ENCODE measurements around the gene ZSCAN31. TPM values are rescaled to one million over a fixed set of nuclear protein-coding genes. Genes with fewer than 3 reads are reported as not detected.
A peak's percentile ranks its signal among the peaks of the same experiment; 100 is the strongest.

The ZSCAN31 gene
- total and polyA plus RNA-seq, 9 of the 15 experiments (the other 6 are each of a cell fraction or from before 2014, with no cell fraction given), result 3.9 to 12.1 (median 7.0) TPM

GRCh38 chr6:28383235-28384142 lies 47.5 kb upstream of the ZSCAN31 start (continued):
- TF ChIP-seq YBX1 (IDR thresholded peaks at IDR 0.05) (no peak), SREBF1 (IDR thresholded peaks at IDR 0.05; ENCODE audit: borderline replicate concordance, low read depth, low read length) (no peak), STAT6 (CRISPR knock-in tag; IDR thresholded peaks at IDR 0.05) (peak; percentile 38; the same call in 1 of the 2 replicates), SRSF9 (IDR thresholded peaks at IDR 0.05; ENCODE audit: borderline replicate concordance, low read depth, low read length) (no peak), SIX5 (IDR thresholded peaks at IDR 0.05; ENCODE audit: borderline replicate concordance in 1 of 2, insufficient read depth in 1 of 2, low read depth in 1 of 2, low read length in 2 of 2) (no peak), CEBPB (tag; IDR thresholded peaks at IDR 0.05) (no peak), HLTF (IDR thresholded peaks at IDR 0.05) (no peak), ZNF778 (CRISPR knock-in tag; IDR thresholded peaks at IDR 0.05) (no peak), TCF7 (IDR thresholded peaks at IDR 0.05; ENCODE audit: borderline replicate concordance) (no peak), ZNF12 (CRISPR knock-in tag; IDR thresholded peaks at IDR 0.05) (peak; percentile 59; the same call in 1 of the 2 replicates), ZNF77 (CRISPR knock-in tag; IDR thresholded peaks at IDR 0.05) (no peak)
- TF ChIP-seq, protein P1, sequence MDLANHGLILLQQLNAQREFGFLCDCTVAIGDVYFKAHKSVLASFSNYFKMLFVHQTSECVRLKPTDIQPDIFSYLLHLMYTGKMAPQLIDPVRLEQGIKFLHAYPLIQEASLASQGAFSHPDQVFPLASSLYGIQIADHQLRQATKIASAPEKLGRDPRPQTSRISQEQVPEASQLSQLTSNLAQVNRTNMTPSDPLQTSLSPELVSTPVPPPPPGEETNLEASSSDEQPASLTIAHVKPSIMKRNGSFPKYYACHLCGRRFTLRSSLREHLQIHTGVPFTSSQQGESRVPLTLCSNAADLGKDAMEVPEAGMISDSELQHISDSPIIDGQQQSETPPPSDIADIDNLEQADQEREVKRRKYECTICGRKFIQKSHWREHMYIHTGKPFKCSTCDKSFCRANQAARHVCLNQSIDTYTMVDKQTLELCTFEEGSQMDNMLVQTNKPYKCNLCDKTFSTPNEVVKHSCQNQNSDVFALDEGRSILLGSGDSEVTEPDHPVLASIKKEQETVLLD (IDR thresholded peaks at IDR 0.05), result no peak; the same call in 1 of the 2 replicates
- TF ChIP-seq, protein P2, sequence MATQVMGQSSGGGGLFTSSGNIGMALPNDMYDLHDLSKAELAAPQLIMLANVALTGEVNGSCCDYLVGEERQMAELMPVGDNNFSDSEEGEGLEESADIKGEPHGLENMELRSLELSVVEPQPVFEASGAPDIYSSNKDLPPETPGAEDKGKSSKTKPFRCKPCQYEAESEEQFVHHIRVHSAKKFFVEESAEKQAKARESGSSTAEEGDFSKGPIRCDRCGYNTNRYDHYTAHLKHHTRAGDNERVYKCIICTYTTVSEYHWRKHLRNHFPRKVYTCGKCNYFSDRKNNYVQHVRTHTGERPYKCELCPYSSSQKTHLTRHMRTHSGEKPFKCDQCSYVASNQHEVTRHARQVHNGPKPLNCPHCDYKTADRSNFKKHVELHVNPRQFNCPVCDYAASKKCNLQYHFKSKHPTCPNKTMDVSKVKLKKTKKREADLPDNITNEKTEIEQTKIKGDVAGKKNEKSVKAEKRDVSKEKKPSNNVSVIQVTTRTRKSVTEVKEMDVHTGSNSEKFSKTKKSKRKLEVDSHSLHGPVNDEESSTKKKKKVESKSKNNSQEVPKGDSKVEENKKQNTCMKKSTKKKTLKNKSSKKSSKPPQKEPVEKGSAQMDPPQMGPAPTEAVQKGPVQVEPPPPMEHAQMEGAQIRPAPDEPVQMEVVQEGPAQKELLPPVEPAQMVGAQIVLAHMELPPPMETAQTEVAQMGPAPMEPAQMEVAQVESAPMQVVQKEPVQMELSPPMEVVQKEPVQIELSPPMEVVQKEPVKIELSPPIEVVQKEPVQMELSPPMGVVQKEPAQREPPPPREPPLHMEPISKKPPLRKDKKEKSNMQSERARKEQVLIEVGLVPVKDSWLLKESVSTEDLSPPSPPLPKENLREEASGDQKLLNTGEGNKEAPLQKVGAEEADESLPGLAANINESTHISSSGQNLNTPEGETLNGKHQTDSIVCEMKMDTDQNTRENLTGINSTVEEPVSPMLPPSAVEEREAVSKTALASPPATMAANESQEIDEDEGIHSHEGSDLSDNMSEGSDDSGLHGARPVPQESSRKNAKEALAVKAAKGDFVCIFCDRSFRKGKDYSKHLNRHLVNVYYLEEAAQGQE (IDR thresholded peaks at IDR 0.05; ENCODE audit: borderline replicate concordance), result peak; percentile 41; the same call in 1 of the 2 replicates
- TF ChIP-seq, protein P2 (CRISPR knock-in tag; IDR thresholded peaks at IDR 0.05; ENCODE audit: low read depth), result 0 out of 2 replicates have a peak, but pooled peaks have one; percentile 27

All from K562 (cell line).